ENCODE data around the gene PSD2. TPM values are rescaled to one million over a fixed set of nuclear protein-coding genes. Genes with fewer than 3 reads are reported as not detected.

The PSD2 gene
- total RNA-seq, 1 donor from 2014 or later = 0.25 TPM

DNA sequence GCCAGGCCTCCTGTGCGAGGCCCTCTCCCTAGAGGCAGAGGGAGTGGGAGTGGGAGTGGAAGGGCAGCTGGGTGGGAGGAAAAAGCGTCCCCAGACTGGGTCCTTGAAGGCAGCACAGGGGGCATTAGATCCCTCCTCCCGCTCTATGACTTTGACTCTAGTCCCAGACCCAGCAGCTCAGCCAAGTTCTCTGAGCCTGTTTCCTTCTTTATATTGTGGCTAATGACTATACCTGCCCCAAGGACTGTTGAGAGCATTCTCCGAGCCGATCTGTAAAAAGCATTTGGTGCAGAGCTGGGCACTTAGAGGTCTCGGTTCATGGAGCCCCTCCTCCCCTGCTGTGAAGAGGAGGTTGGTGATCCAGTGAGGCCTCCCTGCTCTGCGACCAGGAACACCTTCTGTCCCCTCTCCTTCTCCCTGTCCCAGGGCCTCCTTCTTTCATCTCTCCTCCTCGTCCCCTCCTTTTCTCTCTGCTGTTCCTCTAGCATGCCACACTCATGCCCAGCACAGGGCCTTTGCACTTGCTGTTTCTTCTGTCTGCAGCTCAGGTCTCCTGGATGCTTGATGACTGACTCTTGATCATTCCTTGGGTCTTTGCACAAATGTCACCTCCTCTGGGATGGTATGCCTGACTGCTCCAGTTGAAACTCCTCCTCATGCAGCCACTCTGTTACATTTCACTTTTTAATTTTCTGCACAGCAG lies 23.4 kb upstream of the PSD2 start:
- no peaks in the 10 kb centered on the region for H3K36me3 ChIP-seq (ENCODE audit: insufficient read depth, low read length)
- no peak overlapping the region for H2AFZ ChIP-seq (ENCODE audit: low read depth, low read length)
- no peaks in the 10 kb centered on the region for H3K9me3 ChIP-seq (ENCODE audit: insufficient read depth, low read depth, low read length)
- Mint-ChIP-seq H3K27me3 (ENCODE audit: low read depth, unreplicated experiment) (peaks cover 33% of the 10 kb centered on the region), H3K9me3 (ENCODE audit: unreplicated experiment) (peaks cover 2% of the 10 kb centered on the region), H3K27ac (ENCODE audit: unreplicated experiment) (no peak overlapping the region), H3K4me1 (ENCODE audit: low read depth, unreplicated experiment) (peaks cover 5% of the 10 kb centered on the region), H3K4me3 (ENCODE audit: unreplicated experiment) (no peak overlapping the region), H3K36me3 (ENCODE audit: low read depth, unreplicated experiment) (peaks cover 4% of the 10 kb centered on the region)
- no peak overlapping the region for H3K4me2 ChIP-seq (ENCODE audit: low read length)
- TF ChIP-seq, protein P1, sequence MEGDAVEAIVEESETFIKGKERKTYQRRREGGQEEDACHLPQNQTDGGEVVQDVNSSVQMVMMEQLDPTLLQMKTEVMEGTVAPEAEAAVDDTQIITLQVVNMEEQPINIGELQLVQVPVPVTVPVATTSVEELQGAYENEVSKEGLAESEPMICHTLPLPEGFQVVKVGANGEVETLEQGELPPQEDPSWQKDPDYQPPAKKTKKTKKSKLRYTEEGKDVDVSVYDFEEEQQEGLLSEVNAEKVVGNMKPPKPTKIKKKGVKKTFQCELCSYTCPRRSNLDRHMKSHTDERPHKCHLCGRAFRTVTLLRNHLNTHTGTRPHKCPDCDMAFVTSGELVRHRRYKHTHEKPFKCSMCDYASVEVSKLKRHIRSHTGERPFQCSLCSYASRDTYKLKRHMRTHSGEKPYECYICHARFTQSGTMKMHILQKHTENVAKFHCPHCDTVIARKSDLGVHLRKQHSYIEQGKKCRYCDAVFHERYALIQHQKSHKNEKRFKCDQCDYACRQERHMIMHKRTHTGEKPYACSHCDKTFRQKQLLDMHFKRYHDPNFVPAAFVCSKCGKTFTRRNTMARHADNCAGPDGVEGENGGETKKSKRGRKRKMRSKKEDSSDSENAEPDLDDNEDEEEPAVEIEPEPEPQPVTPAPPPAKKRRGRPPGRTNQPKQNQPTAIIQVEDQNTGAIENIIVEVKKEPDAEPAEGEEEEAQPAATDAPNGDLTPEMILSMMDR (IDR thresholded peaks at IDR 0.05; ENCODE audit: insufficient read depth, low read depth, low read length) = no peak
- TF ChIP-seq EZH2 (IDR thresholded peaks at IDR 0.05; ENCODE audit: insufficient read depth, low read length) = no peak
- peaks cover 5% of the 10 kb centered on the region for H3K27me3 ChIP-seq (ENCODE audit: insufficient read depth, low read length)
- H4K20me1 ChIP-seq (ENCODE audit: insufficient read depth, low read length) = no peaks in the 10 kb centered on the region
- H3K4me1 ChIP-seq (ENCODE audit: insufficient read depth, low read length) = no peaks in the 10 kb centered on the region
- H3K79me2 ChIP-seq (ENCODE audit: insufficient read depth, low read length) = no peaks in the 10 kb centered on the region
- H3K9ac ChIP-seq (ENCODE audit: low read length) = no peak overlapping the region
- DNase-seq (ENCODE audit: low read depth) (no peak), FAIRE-seq (no peak)
- no peak overlapping the region for H3K4me3 ChIP-seq (ENCODE audit: insufficient read depth, low read depth, low read length)
- no peak overlapping the region for H3K27ac ChIP-seq (ENCODE audit: low read depth, low read length)

DNA sequence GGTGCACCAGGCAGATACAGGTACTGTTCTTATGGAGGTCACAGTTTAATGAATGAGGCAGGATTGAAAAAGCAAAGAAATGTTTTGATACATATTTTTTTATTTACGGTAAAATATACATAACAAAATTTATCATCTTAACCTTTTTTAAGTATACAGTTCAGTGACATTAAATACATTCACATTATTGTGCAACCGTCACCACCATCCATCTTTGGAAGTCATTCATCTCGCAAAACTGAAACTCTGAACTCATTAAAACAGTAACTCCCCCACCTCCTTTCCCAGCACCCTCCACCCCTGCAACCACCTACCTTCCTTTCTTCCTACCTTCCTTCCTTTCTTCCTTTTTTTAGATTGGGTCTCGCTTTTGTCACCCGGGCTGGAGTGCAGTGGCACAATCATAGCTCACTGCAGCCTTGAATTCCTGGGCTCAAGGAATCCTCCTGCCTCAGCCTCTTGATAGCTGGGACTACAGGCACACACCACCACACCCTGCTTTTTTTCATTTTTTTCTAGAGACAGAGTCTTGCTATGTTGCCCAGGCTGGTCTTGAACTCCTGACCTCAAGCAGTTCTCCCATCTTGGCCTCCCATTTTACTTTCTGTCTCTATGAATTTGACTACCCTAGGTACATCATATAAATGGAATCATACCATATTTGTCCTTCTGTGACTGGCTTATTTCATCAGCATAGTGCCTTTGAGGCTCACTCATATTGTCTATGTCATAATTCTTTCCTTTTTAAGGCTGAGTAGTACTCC lies 22.5 kb upstream of the PSD2 start:
- no peak overlapping the region for H3K27ac Mint-ChIP-seq (ENCODE audit: unreplicated experiment)

More for the DNA sequence above, 22.5 kb upstream of the PSD2 start:
- no peak overlapping the region for H3K27ac ChIP-seq (ENCODE audit: low read depth, low read length)
- no peaks in the 10 kb centered on the region for H3K9me3 ChIP-seq (ENCODE audit: insufficient read depth, low read depth, low read length)
- H3K4me1 ChIP-seq (ENCODE audit: insufficient read depth, low read length) = no peaks in the 10 kb centered on the region
- Mint-ChIP-seq H3K36me3 (ENCODE audit: low read depth, unreplicated experiment) (peaks cover 4% of the 10 kb centered on the region), H3K4me1 (ENCODE audit: low read depth, unreplicated experiment) (peaks cover 5% of the 10 kb centered on the region), H3K27me3 (ENCODE audit: low read depth, unreplicated experiment) (peaks cover 41% of the 10 kb centered on the region), H3K4me3 (ENCODE audit: unreplicated experiment) (no peak overlapping the region), H3K9me3 (ENCODE audit: unreplicated experiment) (peaks cover 2% of the 10 kb centered on the region)
- FAIRE-seq = no peak
- H3K79me2 ChIP-seq (ENCODE audit: insufficient read depth, low read length) = no peaks in the 10 kb centered on the region
- DNase-seq (ENCODE audit: low read depth) = no peak
- no peaks in the 10 kb centered on the region for H4K20me1 ChIP-seq (ENCODE audit: insufficient read depth, low read length)
- no peak overlapping the region for H2AFZ ChIP-seq (ENCODE audit: low read depth, low read length)
- H3K36me3 ChIP-seq (ENCODE audit: insufficient read depth, low read length) = no peaks in the 10 kb centered on the region
- no peak overlapping the region for H3K4me2 ChIP-seq (ENCODE audit: low read length)
- H3K27me3 ChIP-seq (ENCODE audit: insufficient read depth, low read length) = peaks cover 5% of the 10 kb centered on the region
- no peak overlapping the region for H3K9ac ChIP-seq (ENCODE audit: low read length)
- TF ChIP-seq EZH2 (IDR thresholded peaks at IDR 0.05; ENCODE audit: insufficient read depth, low read length) = no peak
- TF ChIP-seq, protein P1 (IDR thresholded peaks at IDR 0.05; ENCODE audit: insufficient read depth, low read depth, low read length) = no peak
- no peak overlapping the region for H3K4me3 ChIP-seq (ENCODE audit: insufficient read depth, low read depth, low read length)

All from astrocyte (in vitro differentiated cells and primary cell).